Fibroblast of mammary gland (primary cell): ENCODE results near the gene IGSF11.

Source experiments
- DNase-seq: peaks from one replicate; pipeline ENCODE4 v3.0.0-alpha.2; 2010; ENCODE audit warnings: low read depth
- H3K4me3 ChIP-seq: 2 replicates; pipeline ENCODE4 v1.5.1; 2011; ENCODE audit warnings: low read depth, mild to moderate bottlenecking, low read length, moderate library complexity; ENCODE audit not compliant: control insufficient read depth
- CTCF ChIP-seq: conservative IDR thresholded peaks from 2 replicates; pipeline ENCODE4 v1.5.1; 2011; ENCODE audit warnings: low read depth, low read length, inconsistent platforms; ENCODE audit not compliant: control insufficient read depth, insufficient read depth

Gene IGSF11

DNA sequence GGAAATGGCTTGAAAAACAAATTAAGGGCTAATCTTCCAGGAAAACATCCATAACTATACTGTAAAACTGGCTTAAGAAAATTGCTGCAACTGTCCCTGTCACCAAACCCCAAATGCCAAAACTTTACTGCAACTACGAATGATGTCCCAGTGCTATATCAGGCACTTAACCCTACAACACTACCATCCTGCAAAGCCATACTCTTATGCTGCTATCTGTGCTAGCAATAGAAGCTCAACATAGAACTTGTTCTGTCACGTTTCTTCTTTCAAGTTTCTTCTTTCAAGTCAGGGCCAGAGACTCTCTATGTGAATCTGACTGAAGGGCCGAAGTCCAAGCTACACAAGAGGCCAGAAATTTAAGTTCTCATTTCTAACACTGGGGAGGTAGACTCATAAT is 92.5 kb downstream of the IGSF11 start:
- H3K4me3 ChIP-seq = no peak overlapping the region
- TF ChIP-seq CTCF = no peak
- DNase-seq = no peak

DNA sequence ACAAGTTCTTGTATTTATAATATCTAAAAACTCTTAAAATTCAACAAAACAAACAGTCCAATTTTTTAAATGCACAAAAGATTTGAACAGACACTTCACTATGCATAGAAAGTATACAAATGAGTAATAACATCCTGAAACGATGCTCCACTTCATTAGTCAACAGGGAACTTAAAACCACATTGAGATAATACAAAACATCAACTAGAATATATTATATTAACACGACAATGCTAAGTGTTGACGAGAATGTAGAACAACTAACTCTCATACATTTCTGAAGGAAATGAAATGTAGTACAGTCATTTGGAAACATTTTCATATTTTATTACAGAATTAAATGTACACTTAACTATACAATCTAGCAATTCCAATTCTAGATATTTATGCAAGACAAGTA is 93.4 kb downstream of the IGSF11 start:
- no peak overlapping the region for H3K4me3 ChIP-seq
- no peak for TF ChIP-seq CTCF
- DNase-seq = no peak

DNA sequence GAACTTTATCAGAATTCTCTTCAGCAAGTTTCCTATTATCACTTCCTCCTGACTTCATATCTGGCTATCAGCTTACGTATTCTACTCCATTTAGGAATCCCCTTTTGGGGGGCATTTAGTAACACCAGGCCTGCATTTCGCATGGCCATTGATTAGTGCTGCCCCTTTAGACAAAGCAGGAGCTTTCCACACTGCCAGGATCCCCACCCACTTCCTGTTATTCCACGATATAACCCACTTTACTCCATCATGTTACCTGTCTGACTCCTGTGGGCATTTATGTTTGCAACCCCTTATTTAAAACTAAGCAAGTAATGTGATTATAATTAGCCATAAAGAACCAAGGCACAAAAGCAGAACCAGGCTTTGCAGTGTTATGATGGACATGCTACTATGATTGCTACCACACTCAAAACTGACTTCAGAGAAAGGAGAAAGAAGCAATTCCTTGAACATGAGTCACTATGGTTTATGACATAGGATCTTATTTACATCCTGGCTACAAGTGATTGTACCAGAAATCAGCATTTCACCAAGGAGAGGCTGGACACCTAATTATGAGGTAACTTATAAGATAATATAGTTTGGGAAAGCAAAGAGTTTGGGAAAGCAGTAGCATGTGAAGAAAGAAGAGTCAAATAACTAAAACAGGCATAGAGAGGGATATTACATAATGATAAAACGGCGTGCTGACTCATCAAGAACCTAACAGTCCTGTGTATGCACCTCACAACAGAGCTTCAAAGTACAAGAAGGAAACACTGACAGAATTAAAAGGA is 96.3 kb downstream of the IGSF11 start:
- H3K4me3 ChIP-seq = no peak overlapping the region
- TF ChIP-seq CTCF = no peak
- peak; percentile 21 for DNase-seq

DNA sequence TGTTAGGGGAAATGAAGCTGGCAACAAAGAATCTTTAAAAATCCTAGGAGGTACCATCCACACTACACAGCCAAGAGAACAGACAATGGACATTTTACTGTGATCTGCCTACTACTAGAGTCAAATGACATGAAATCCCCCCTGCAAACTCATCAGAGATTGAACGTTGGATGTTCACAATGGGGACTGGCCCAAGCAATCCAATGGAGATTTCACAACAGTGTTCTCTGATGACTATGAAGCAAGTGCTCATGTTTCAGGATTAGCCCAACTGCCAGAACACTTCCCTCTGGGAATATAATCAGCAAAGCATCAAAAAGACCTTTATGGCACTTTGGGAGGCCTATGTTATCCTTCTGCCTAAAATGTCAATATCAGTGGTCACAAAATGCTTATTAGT is 97.8 kb downstream of the IGSF11 start:
- no peak overlapping the region for H3K4me3 ChIP-seq
- TF ChIP-seq CTCF = no peak
- DNase-seq = peak; percentile 44

DNA sequence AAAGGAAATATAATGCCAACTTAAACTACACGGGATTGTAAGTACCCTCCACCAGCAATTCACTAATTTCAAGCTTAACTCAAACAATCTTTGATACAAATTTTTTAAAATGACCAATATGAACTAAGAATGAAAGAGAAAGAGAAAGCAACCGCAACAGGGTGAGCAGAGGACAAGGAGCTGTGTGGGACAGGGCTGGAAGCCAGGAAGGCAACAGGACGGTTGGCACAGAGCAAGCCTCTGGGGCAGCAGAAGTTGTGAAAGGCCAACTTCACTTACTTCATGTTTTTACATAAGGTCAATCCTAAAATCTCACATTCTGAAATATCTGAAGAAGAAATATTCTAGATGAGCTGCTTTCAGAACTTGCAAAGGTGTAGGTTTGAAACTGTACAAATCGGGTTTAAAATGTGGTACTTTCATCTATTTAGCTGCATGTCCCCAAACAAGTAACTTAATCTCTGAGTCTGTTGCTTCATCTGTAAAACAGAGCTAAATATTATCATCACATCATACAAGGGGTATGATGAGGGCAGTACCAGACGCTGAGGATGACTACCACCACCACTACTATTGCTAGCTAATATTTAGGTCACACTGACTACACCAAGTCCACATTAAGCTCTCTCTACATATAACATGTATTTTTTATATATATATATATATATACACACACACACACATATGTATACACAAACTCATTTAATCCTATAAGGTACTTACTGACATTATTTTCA is 101.7 kb downstream of the IGSF11 start:
- DNase-seq = peak; percentile 4
- TF ChIP-seq CTCF = no peak
- no peak overlapping the region for H3K4me3 ChIP-seq

GRCh38 chr3:118931996-118932395 is 102.7 kb downstream of the IGSF11 start:
- no peak overlapping the region for H3K4me3 ChIP-seq
- TF ChIP-seq CTCF = no peak
- DNase-seq = no peak

GRCh38 chr3:118927449-118927848 is 107.2 kb downstream of the IGSF11 start:
- TF ChIP-seq CTCF = no peak
- no peak overlapping the region for H3K4me3 ChIP-seq
- DNase-seq = no peak
